C1 segment of cervical spinal cord (tissue), 14 donors: ENCODE data around the gene ARID3B.
"Not testable (repeated sequence)": the region's sequence is repeated elsewhere in the genome, so short reads cannot be mapped to it uniquely, and the experiment has no call there.

Source experiments
- DNase-seq, 14 donors: peaks; one replicate each; lab custom pipeline; 2025; lab: John Stamatoyannopoulos, UW

ARID3B gene

GRCh38 chr15:74620636-74621545 is 79.9 kb downstream of the ARID3B start:
- peak in 12 of 14 donors; percentile 9 to 78 (median 70) for DNase-seq

GRCh38 chr15:74621546-74621920 is 80.5 kb downstream of the ARID3B start:
- no peak for DNase-seq

- DNase-seq: peak in 2 of 14 donors; percentile 13 to 86
Observed at GRCh38 chr15:74621936-74622335, 80.9 kb downstream of the ARID3B start.

GRCh38 chr15:74622758-74623157 is 81.7 kb downstream of the ARID3B start:
- no peak for DNase-seq

GRCh38 chr15:74624020-74624602 is 83.1 kb downstream of the ARID3B start:
- DNase-seq: no peak

- no peak for DNase-seq
Observed at GRCh38 chr15:74625693-74626092, 84.7 kb downstream of the ARID3B start.

- DNase-seq: no peak
Observed at GRCh38 chr15:74626336-74626735, 85.3 kb downstream of the ARID3B start.

GRCh38 chr15:74626752-74627692 is 86.0 kb downstream of the ARID3B start:
- peak in 3 of 14 donors; percentile 19 to 44 (median 24) for DNase-seq

- DNase-seq: no peak
Observed at GRCh38 chr15:74627766-74628165, 86.7 kb downstream of the ARID3B start.

GRCh38 chr15:74628199-74628598 is 87.2 kb downstream of the ARID3B start:
- DNase-seq: no peak

- DNase-seq: no peak
Observed at GRCh38 chr15:74628949-74629348, 87.9 kb downstream of the ARID3B start.

GRCh38 chr15:74629696-74630095 is 88.7 kb downstream of the ARID3B start:
- DNase-seq: not testable (repeated sequence)

GRCh38 chr15:74630284-74631086 is 89.5 kb downstream of the ARID3B start:
- DNase-seq: no peak

- DNase-seq: no peak
Observed at GRCh38 chr15:74631087-74631385, 90.0 kb downstream of the ARID3B start.

- DNase-seq: no peak
Observed at GRCh38 chr15:74631408-74631807, 90.4 kb downstream of the ARID3B start.

GRCh38 chr15:74631935-74632560 is 91.0 kb downstream of the ARID3B start:
- peak in 8 of 14 donors; percentile 8 to 58 (median 21) for DNase-seq

- no peak for DNase-seq
Observed at GRCh38 chr15:74632601-74633000, 91.6 kb downstream of the ARID3B start.

- DNase-seq: no peak
Observed at GRCh38 chr15:74633781-74634180, 92.8 kb downstream of the ARID3B start.

- peak in 7 of 14 donors; percentile 11 to 54 (median 22) for DNase-seq
Observed at GRCh38 chr15:74635228-74635627, 94.2 kb downstream of the ARID3B start.

- DNase-seq: no peak
Observed at GRCh38 chr15:74636984-74637383, 96.0 kb downstream of the ARID3B start.

GRCh38 chr15:74641151-74641550 is 100.1 kb downstream of the ARID3B start:
- no peak for DNase-seq
